GM12873 (cell line): ENCODE measurements around the gene SLC22A23.

Experiments
- TF ChIP-seq, protein P1 (sequence below): IDR thresholded peaks from 2 replicates; pipeline ENCODE4 v1.5.1; 2012; ENCODE audit warnings: low read depth, mild to moderate bottlenecking, moderate library complexity, low read length, control low read depth; ENCODE audit not compliant: insufficient read depth; ENCODE audit errors: missing control alignments

Gene SLC22A23

DNA sequence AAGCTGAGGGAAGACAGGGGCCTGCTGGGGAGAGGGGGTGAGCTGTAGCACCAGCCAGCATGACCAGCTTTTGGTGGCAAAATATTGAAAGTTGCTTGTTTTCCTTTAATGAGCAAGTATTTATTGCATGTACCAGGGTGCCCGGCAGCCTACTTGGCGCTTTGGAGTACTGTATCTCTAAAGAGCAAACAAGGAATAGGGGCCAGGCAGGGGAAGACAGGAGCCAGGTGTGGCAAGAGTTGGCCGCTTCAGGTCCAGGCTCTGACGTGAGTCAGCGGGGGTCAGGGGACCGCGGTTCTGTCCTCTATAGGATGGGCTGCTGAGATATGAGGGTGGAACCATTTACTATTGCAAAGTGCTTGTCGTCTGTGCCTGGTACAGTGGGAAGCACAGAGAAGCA lies 135.0 kb downstream of the SLC22A23 start:
- TF ChIP-seq, protein P1, sequence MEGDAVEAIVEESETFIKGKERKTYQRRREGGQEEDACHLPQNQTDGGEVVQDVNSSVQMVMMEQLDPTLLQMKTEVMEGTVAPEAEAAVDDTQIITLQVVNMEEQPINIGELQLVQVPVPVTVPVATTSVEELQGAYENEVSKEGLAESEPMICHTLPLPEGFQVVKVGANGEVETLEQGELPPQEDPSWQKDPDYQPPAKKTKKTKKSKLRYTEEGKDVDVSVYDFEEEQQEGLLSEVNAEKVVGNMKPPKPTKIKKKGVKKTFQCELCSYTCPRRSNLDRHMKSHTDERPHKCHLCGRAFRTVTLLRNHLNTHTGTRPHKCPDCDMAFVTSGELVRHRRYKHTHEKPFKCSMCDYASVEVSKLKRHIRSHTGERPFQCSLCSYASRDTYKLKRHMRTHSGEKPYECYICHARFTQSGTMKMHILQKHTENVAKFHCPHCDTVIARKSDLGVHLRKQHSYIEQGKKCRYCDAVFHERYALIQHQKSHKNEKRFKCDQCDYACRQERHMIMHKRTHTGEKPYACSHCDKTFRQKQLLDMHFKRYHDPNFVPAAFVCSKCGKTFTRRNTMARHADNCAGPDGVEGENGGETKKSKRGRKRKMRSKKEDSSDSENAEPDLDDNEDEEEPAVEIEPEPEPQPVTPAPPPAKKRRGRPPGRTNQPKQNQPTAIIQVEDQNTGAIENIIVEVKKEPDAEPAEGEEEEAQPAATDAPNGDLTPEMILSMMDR, result no peak

DNA sequence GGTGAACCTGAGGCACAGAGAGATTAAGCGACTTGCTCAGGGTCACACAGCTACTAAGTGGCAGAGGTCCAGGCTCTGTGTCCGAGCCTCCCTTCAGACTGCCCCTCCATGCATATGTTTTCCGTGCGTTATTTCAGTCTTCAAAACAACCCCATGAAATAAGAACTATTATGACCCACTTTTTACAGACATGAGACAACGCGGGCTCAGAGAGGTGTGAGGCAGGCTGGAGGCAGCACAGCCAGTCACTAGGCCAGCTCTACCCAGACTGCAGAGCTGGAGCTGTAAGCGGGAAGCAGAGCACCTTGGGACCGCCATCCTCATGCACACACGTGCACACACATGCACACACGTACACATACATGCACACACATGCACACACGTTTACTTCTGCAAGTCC lies 135.8 kb downstream of the SLC22A23 start:
- TF ChIP-seq, protein P1, result no peak

DNA sequence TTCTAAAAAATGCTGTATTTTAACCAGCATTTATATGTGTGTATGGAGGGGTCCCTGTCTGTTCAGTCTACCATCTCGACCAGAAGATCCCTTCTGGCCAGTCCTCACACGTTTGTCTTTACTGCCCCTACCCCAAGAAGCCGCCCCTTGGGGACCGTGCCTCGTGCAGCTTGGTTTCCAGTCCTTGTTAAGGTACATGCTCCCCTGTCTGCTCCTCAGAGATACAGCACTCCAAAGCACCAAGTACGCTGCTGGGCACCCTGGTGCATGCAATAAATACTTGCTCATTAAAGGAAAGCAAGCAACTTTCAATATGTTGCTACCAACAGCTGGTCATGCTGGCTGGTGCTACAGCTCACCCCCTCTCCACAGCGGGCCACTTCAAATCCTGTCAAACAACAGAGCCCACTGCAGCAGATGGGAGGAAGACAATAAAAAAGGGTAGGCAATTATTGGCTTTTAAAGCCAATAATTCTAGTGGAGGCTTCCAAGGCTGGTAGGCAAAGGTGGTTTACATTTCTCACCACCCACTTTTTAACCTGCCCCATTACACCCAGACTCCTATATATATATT lies 136.5 kb downstream of the SLC22A23 start:
- TF ChIP-seq, protein P1, result no peak

DNA sequence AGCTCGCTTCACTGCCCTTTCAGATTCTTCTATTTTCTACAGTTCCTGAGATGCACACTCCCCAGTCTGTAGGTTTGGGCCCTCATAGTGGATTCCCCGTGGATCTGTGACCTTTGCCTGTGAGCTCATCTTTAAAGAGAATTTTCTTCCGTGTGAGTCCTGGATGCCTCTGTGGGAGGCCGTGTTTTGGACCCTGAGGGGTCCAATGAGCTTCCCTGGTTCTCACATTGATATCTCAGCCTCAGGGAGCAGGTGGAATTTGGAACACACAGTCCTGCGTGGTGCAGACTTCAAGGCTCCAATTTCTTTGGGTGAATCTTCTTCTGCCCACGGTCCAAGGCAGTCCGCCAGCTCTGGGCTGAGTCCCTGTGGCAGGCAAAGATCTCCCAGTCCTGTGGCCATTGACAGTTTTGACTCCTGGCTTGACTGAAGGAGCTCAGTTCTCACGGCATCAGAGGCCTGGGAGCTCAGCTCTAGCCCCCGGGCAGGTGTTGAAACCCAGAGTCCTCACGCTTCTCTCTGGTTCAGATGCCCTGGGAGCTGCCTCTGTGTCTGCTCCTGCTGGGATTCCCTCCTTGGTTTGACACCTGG lies 137.1 kb downstream of the SLC22A23 start:
- TF ChIP-seq, protein P1, result no peak

DNA sequence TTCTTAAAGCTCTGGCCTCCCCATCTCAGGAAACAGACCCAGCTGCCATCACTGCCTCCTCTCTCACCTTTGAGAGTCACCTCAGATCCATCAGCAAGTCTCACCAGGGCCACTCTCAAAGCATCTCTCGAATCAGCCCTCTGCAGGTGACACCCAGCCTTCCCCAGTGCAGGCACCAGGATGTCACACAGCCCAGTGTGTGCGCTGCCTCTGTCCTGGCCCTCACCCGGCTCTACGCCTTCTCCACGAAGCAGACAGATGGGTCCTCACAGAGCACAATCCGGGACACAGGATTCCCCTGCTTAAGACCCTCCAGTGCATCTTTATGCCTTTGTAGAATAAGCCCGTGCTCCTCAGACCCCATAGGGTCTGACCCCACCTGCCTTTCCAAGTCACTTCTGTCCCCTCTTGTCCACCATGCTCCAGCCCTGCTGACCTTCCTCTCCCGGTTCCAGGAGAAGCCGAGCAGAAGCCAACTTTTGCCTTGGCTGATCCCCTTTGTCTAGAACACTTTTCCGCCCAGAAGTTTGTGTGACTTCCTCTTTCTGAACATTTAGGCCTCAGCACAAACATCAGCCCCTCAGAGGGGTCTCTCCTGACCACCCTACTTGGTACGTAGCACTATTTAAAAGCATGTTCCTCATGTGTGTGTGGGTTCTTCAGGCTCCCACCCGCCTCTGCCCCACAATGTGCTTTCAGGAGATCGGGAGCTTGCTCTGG lies 137.9 kb downstream of the SLC22A23 start:
- TF ChIP-seq, protein P1, result no peak

DNA sequence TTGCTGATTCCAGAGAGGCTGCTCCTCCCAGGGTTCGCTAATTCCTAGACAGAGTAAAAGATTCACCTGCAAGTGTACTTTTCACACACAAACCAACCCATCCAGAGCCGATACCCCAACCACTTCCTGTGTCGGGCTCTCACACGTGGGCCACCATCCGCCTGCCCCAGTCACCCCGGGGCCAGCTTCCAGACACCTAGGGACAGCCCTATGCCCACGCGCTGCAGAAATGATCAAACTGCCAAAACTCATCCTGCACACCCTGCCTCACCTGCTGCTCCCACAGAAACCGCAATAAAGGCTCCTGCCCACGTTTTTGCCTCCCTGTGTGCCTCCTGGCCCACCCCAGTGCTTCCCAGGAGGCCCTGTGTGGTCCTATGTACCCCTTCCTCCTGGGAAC lies 138.6 kb downstream of the SLC22A23 start:
- TF ChIP-seq, protein P1, result no peak

DNA sequence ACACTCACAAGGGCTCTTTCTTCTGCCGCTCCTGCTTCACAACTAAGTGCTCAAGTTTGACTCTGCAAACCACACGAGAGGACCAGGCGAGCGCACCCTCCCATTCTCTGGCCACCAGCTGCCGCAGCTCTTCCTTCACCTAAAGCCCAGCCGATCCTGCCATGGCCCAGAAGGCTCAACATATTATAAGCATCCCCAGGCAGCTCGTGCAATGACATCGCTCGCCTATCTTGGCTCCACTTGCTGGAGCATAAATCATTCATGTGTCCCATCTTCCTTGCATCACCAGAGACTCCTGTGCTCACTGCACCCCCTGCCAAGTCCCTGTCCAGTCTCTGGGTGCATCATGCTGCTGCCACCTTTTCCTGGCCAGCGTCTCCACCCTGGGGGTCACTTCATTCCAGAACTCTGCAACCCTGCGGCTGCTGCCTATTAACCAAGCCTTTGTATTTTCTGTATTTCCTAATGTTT lies 139.1 kb downstream of the SLC22A23 start:
- TF ChIP-seq, protein P1, result no peak
